ENCODE data around the gene RBMS2.
"Not testable (repeated sequence)": the region's sequence is repeated elsewhere in the genome, so short reads cannot be mapped to it uniquely, and the experiment has no call there.

The RBMS2 gene

GRCh38 chr12:56565510-56566101, 44.0 kb downstream of the RBMS2 start:
- Histone ChIP-seq H3K4me3 (replicated peaks; ENCODE audit: low read depth, low read length) (no peak overlapping the region), H3K27me3 (replicated peaks; ENCODE audit: control insufficient read depth, insufficient read depth, low read length) (no peaks in the 10 kb centered on the region), H3K36me3 (ENCODE audit: control insufficient read depth, insufficient read depth, low read length) (no peaks in the 10 kb centered on the region)
- no peak for TF ChIP-seq CTCF (IDR thresholded peaks at IDR 0.05; ENCODE audit: insufficient read depth, low read length, poor library complexity, severe bottlenecking)
- no peak for DNase-seq (ENCODE audit: extremely low read depth, insufficient read length)

GRCh38 chr12:56568146-56568545, 46.5 kb downstream of the RBMS2 start:
- Histone ChIP-seq H3K27me3 (replicated peaks; ENCODE audit: control insufficient read depth, insufficient read depth, low read length) (no peaks in the 10 kb centered on the region), H3K4me3 (replicated peaks; ENCODE audit: low read depth, low read length) (no peak overlapping the region), H3K36me3 (ENCODE audit: control insufficient read depth, insufficient read depth, low read length) (no peaks in the 10 kb centered on the region)
- TF ChIP-seq CTCF (IDR thresholded peaks at IDR 0.05; ENCODE audit: insufficient read depth, low read length, poor library complexity, severe bottlenecking), result no peak
- no peak for DNase-seq (ENCODE audit: extremely low read depth, insufficient read length)

GRCh38 chr12:56571121-56571520, 49.5 kb downstream of the RBMS2 start:
- TF ChIP-seq CTCF (IDR thresholded peaks at IDR 0.05; ENCODE audit: insufficient read depth, low read length, poor library complexity, severe bottlenecking), result no peak
- Histone ChIP-seq H3K4me3 (replicated peaks; ENCODE audit: low read depth, low read length) (no peak overlapping the region), H3K36me3 (ENCODE audit: control insufficient read depth, insufficient read depth, low read length) (no peaks in the 10 kb centered on the region), H3K27me3 (replicated peaks; ENCODE audit: control insufficient read depth, insufficient read depth, low read length) (no peaks in the 10 kb centered on the region)
- no peak for DNase-seq (ENCODE audit: extremely low read depth, insufficient read length)

GRCh38 chr12:56572288-56572687, 50.7 kb downstream of the RBMS2 start:
- no peak for TF ChIP-seq CTCF (IDR thresholded peaks at IDR 0.05; ENCODE audit: insufficient read depth, low read length, poor library complexity, severe bottlenecking)
- no peak overlapping the region for H3K4me3 ChIP-seq (replicated peaks; ENCODE audit: low read depth, low read length)
- no peaks in the 10 kb centered on the region for H3K36me3 ChIP-seq (ENCODE audit: control insufficient read depth, insufficient read depth, low read length)
- no peaks in the 10 kb centered on the region for H3K27me3 ChIP-seq (replicated peaks; ENCODE audit: control insufficient read depth, insufficient read depth, low read length)
- no peak for DNase-seq (ENCODE audit: extremely low read depth, insufficient read length)

GRCh38 chr12:56574210-56574609, 52.6 kb downstream of the RBMS2 start:
- Histone ChIP-seq H3K36me3 (ENCODE audit: control insufficient read depth, insufficient read depth, low read length) (no peaks in the 10 kb centered on the region), H3K27me3 (replicated peaks; ENCODE audit: control insufficient read depth, insufficient read depth, low read length) (no peaks in the 10 kb centered on the region), H3K4me3 (replicated peaks; ENCODE audit: low read depth, low read length) (no peak overlapping the region)
- TF ChIP-seq CTCF (IDR thresholded peaks at IDR 0.05; ENCODE audit: insufficient read depth, low read length, poor library complexity, severe bottlenecking), result no peak
- DNase-seq (ENCODE audit: extremely low read depth, insufficient read length), result no peak

- not testable (repeated sequence) for H3K36me3 ChIP-seq (ENCODE audit: control insufficient read depth, insufficient read depth, low read length); H3K4me3 ChIP-seq (replicated peaks; ENCODE audit: low read depth, low read length); DNase-seq (ENCODE audit: extremely low read depth, insufficient read length); H3K27me3 ChIP-seq (replicated peaks; ENCODE audit: control insufficient read depth, insufficient read depth, low read length)
Measured at GRCh38 chr12:56577248-56577647, 55.6 kb downstream of the RBMS2 start.
